ENCODE results near the gene BEST1. TPM values are rescaled to one million over a fixed set of nuclear protein-coding genes. Genes with fewer than 3 reads are reported as not detected.
A peak's percentile ranks its signal among the peaks of the same experiment; 100 is the strongest.

Gene BEST1
- total and polyA plus RNA-seq, 2 experiments from 2014 or later, result 3.9 to 5.1 TPM

DNA sequence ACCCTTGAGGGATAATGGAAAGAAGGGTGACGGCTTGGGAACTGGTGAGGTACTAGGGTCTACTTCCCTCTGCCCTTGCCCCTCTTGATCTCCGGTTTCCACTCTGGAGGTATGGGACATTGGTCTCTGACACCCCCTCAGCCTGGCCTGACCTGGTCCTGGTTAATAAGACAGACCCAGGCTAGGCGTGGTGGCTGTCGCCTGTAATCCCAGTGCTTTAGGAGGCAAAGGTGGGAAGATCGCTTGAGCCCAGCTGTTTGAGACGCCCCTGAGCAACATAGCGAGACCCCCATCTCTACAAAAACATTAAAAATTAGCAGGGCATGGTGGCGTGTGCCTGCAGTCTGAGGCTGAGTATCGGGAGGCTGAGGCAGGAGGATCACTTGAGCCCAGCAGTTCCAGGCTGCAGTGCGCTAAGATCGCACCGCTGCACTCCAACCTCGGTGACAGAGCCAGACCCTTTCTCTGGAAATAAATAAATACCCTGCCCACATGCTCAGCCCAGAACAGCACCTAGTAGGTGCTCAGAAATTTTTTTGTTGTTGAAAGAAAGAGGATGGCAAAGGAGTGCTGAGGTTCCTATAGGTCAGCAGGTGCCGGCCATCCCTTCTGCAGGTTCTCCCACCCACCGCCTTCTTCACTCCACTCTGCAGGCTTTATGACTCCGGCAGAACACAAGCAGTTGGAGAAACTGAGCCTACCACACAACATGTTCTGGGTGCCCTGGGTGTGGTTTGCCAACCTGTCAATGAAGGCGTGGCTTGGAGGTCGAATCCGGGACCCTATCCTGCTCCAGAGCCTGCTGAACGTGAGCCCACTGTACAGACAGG, 6.3 kb downstream of the BEST1 start:
- TF ChIP-seq EZH2phosphoT487 (IDR thresholded peaks at IDR 0.05; ENCODE audit: insufficient read depth, low read depth) (no peak), EZH2 (IDR thresholded peaks at IDR 0.05; ENCODE audit: insufficient read depth, poor library complexity, severe bottlenecking) (no peak)
- Histone ChIP-seq H3K9me3 (ENCODE audit: low read depth) (no peaks in the 10 kb centered on the region), H3K79me2 (ENCODE audit: insufficient read depth) (no peaks in the 10 kb centered on the region), H3K4me3 (peak overlapping the region; percentile 61), H3K9ac (no peak overlapping the region), H3K36me3 (ENCODE audit: low read depth) (0 out of 2 replicates have a peak, but pooled peaks cover 4% of the 10 kb centered on the region), H4K20me1 (ENCODE audit: insufficient read depth) (no peaks in the 10 kb centered on the region), H3K27me3 (replicated peaks; ENCODE audit: insufficient read depth) (no peaks in the 10 kb centered on the region), H3F3A (ENCODE audit: insufficient read depth) (peaks cover 22% of the 10 kb centered on the region), H3K27ac (no peak overlapping the region), H3K4me1 (ENCODE audit: insufficient read depth) (peaks cover 11% of the 10 kb centered on the region), H2AFZ (no peak overlapping the region), H3K4me2 (ENCODE audit: unreplicated experiment) (peak overlapping the region; percentile 79), H3K9me2 (ENCODE audit: insufficient read depth) (no peaks in the 10 kb centered on the region)
- in situ Hi-C loops (cut with MboI), result no loop called here
- 91 to 92% methylated on average over 19 to 20 of the region's 20 CpGs for WGBS, 2 experiments (ENCODE audit: low coverage in 1 of 2, low lambda C conversion rate in 2 of 2, missing lambda C conversion rate in 2 of 2)
- no peak for DNase-seq

- Histone ChIP-seq H3K36me3 (ENCODE audit: low read depth) (0 out of 2 replicates have a peak, but pooled peaks cover 4% of the 10 kb centered on the region), H4K20me1 (ENCODE audit: insufficient read depth) (no peaks in the 10 kb centered on the region), H3K4me3 (no peak overlapping the region), H2AFZ (no peak overlapping the region), H3K27me3 (replicated peaks; ENCODE audit: insufficient read depth) (no peaks in the 10 kb centered on the region), H3K9ac (no peak overlapping the region), H3K4me1 (ENCODE audit: insufficient read depth) (peaks cover 18% of the 10 kb centered on the region), H3K4me2 (ENCODE audit: unreplicated experiment) (no peak overlapping the region), H3K9me2 (ENCODE audit: insufficient read depth) (no peaks in the 10 kb centered on the region), H3F3A (ENCODE audit: insufficient read depth) (peaks cover 30% of the 10 kb centered on the region), H3K27ac (no peak overlapping the region), H3K9me3 (ENCODE audit: low read depth) (no peaks in the 10 kb centered on the region), H3K79me2 (ENCODE audit: insufficient read depth) (no peaks in the 10 kb centered on the region)
- in situ Hi-C loops (cut with MboI), result no loop called here
- TF ChIP-seq EZH2phosphoT487 (IDR thresholded peaks at IDR 0.05; ENCODE audit: insufficient read depth, low read depth) (no peak), EZH2 (IDR thresholded peaks at IDR 0.05; ENCODE audit: insufficient read depth, poor library complexity, severe bottlenecking) (no peak)
- 95 to 96% methylated on average over 6 to 7 of the region's 7 CpGs for WGBS, 2 experiments (ENCODE audit: low coverage in 1 of 2, low lambda C conversion rate in 2 of 2, missing lambda C conversion rate in 2 of 2)
- no peak for DNase-seq
Measured at GRCh38 chr11:61957021-61957770, 7.0 kb downstream of the BEST1 start.

- Histone ChIP-seq H3K9me3 (ENCODE audit: low read depth) (no peaks in the 10 kb centered on the region), H3F3A (ENCODE audit: insufficient read depth) (peaks cover 44% of the 10 kb centered on the region), H3K27me3 (replicated peaks; ENCODE audit: insufficient read depth) (no peaks in the 10 kb centered on the region), H3K4me3 (no peak overlapping the region), H4K20me1 (ENCODE audit: insufficient read depth) (no peaks in the 10 kb centered on the region), H3K9me2 (ENCODE audit: insufficient read depth) (no peaks in the 10 kb centered on the region), H3K79me2 (ENCODE audit: insufficient read depth) (no peaks in the 10 kb centered on the region), H3K27ac (no peak overlapping the region), H3K9ac (no peak overlapping the region), H3K4me1 (ENCODE audit: insufficient read depth) (peaks cover 20% of the 10 kb centered on the region), H3K36me3 (ENCODE audit: low read depth) (0 out of 2 replicates have a peak, but pooled peaks cover 4% of the 10 kb centered on the region), H3K4me2 (ENCODE audit: unreplicated experiment) (no peak overlapping the region), H2AFZ (no peak overlapping the region)
- in situ Hi-C loops (cut with MboI), result no loop called here
- 66 to 67% methylated on average over 3 of the region's 3 CpGs for WGBS, 2 experiments (ENCODE audit: low coverage in 1 of 2, low lambda C conversion rate in 2 of 2, missing lambda C conversion rate in 2 of 2)
- TF ChIP-seq EZH2 (IDR thresholded peaks at IDR 0.05; ENCODE audit: insufficient read depth, poor library complexity, severe bottlenecking), result no peak
- TF ChIP-seq EZH2phosphoT487 (IDR thresholded peaks at IDR 0.05; ENCODE audit: insufficient read depth, low read depth), result no peak
- no peak for DNase-seq
Measured at GRCh38 chr11:61958590-61958989, 8.4 kb downstream of the BEST1 start.

DNA sequence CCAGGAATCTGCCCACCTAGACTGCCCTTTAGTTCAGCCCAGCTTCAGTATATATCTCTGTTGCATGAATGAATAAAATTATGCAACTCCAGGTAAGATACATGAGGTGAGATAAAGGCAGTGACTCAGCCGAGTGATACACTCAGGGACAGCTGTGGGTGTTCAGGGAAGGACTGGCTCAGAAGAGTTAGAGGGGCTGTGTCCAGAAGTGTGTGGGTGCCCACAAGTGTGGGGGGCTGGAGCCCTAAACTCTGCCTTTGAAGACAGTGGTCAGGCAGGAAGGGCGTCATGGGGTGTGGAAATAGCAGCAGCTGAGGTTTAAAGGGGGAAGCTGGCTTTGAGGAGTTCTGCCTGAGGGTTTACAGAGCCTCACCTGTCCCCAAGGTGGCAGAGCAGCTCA, 9.0 kb downstream of the BEST1 start:
- Histone ChIP-seq H3K4me2 (ENCODE audit: unreplicated experiment) (no peak overlapping the region), H3K79me2 (ENCODE audit: insufficient read depth) (no peaks in the 10 kb centered on the region), H4K20me1 (ENCODE audit: insufficient read depth) (no peaks in the 10 kb centered on the region), H3K4me3 (no peak overlapping the region), H3K27me3 (replicated peaks; ENCODE audit: insufficient read depth) (no peaks in the 10 kb centered on the region), H3K9ac (no peak overlapping the region), H3K4me1 (ENCODE audit: insufficient read depth) (peaks cover 24% of the 10 kb centered on the region), H3K9me2 (ENCODE audit: insufficient read depth) (no peaks in the 10 kb centered on the region), H3K36me3 (ENCODE audit: low read depth) (peaks cover 7% of the 10 kb centered on the region; the same call in 1 of the 2 replicates), H3F3A (ENCODE audit: insufficient read depth) (peaks cover 43% of the 10 kb centered on the region), H3K9me3 (ENCODE audit: low read depth) (no peaks in the 10 kb centered on the region), H3K27ac (no peak overlapping the region), H2AFZ (no peak overlapping the region)
- TF ChIP-seq EZH2 (IDR thresholded peaks at IDR 0.05; ENCODE audit: insufficient read depth, poor library complexity, severe bottlenecking) (no peak), EZH2phosphoT487 (IDR thresholded peaks at IDR 0.05; ENCODE audit: insufficient read depth, low read depth) (no peak)
- 26 to 36% methylated on average over 2 of the region's 2 CpGs for WGBS, 2 experiments (ENCODE audit: low coverage in 1 of 2, low lambda C conversion rate in 2 of 2, missing lambda C conversion rate in 2 of 2)
- in situ Hi-C loops (cut with MboI), result no loop called here
- no peak for DNase-seq

All from GM23248 (cell line).